ENCODE results near the gene CHCHD10.

DNA sequence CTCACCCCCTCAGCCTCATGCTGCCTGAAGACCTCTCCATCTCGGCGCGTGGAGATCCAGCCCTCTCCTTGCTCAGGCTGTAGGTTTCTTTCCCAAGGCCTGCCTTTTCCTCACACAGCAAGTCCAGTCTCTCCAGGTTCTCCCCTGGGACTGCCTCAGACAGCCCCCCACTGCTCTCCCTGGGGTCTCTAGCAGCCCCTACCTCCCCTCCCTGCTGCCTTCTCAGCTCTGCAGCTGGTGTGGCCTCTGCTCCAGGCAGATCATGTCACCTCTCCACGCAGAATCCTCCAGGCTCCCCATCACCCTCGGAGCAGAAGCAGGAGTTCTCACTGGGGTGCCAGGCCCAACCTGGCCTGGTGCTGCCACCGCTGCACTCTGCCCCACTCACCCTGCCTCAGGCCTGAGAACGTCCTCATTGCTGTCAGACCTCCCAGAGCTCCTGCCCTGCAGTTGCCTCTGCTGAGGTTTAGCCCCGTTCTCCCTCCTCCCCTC lies 34.2 kb upstream of the CHCHD10 start:
- no peak for TF ChIP-seq EZH2 (IDR thresholded peaks at IDR 0.05; ENCODE audit: insufficient read depth, poor library complexity, severe bottlenecking)
- TF ChIP-seq EZH2phosphoT487 (IDR thresholded peaks at IDR 0.05; ENCODE audit: insufficient read depth, low read depth) = no peak

Measured in GM23248 (cell line).